ENCODE data around the gene EMP1. TPM values are rescaled to one million over a fixed set of nuclear protein-coding genes. Genes with fewer than 3 reads are reported as not detected.

The EMP1 gene
- total and polyA plus RNA-seq, 2 experiments from 2014 or later = 51.1 to 67.3 TPM

DNA sequence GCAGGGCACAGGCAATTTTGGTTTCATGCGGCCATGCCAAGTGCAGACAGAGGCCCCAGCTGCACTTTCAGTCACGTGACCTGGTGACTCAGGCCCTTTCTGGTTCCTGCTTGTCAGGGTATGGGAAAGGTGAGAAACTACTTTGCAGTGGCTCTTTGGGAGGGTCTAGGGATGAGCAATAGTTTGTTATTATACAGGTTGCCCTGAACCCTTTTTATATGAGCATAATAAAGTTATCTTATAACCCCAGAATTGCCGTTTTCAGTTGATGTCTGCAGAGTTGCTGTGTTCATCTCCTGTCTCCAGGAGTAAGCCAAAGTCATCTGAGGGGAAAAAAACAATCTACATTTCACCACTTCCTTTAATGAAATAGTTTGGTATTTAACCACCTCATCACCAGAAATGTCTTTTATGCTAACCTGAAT lies 30.9 kb upstream of the EMP1 start:
- H4K20me1 ChIP-seq (ENCODE audit: insufficient read depth, poor library complexity, severe bottlenecking) = no peaks in the 10 kb centered on the region
- H3K4me3 ChIP-seq = no peak overlapping the region
- no peak overlapping the region for H2AFZ ChIP-seq
- H3K4me2 ChIP-seq = no peak overlapping the region
- peak; percentile 67 for DNase-seq (ENCODE audit: low spot score)
- no peaks in the 10 kb centered on the region for H3K27me3 ChIP-seq
- no peaks in the 10 kb centered on the region for H3K9me3 ChIP-seq (ENCODE audit: low read depth)
- WGBS (ENCODE audit: low lambda C conversion rate, missing lambda C conversion rate) = 52% methylated on average over 3 of the region's 3 CpGs
- no peaks in the 10 kb centered on the region for H3K4me1 ChIP-seq (ENCODE audit: insufficient read depth)
- TF ChIP-seq CTCF (IDR thresholded peaks at IDR 0.05; ENCODE audit: poor library complexity) (no peak), EZH2 (IDR thresholded peaks at IDR 0.05; ENCODE audit: borderline replicate concordance) (no peak), EZH2phosphoT487 (IDR thresholded peaks at IDR 0.05; ENCODE audit: low read depth, severe bottlenecking, unreplicated experiment) (no peak)
- no peaks in the 10 kb centered on the region for H3K79me2 ChIP-seq
- H3K9me2 ChIP-seq (replicated peaks; ENCODE audit: insufficient read depth) = no peaks in the 10 kb centered on the region
- H3K27ac ChIP-seq = peak overlapping the region; percentile 22
- H3K36me3 ChIP-seq (replicated peaks; ENCODE audit: insufficient read depth, low read depth) = no peaks in the 10 kb centered on the region

- DNase-seq (ENCODE audit: low spot score) = peak; percentile 29
- no peaks in the 10 kb centered on the region for H3K9me2 ChIP-seq (replicated peaks; ENCODE audit: insufficient read depth)
- H3K36me3 ChIP-seq (replicated peaks; ENCODE audit: insufficient read depth, low read depth) = no peaks in the 10 kb centered on the region
- no peaks in the 10 kb centered on the region for H3K9me3 ChIP-seq (ENCODE audit: low read depth)
- H3K27ac ChIP-seq = no peak overlapping the region
- H4K20me1 ChIP-seq (ENCODE audit: insufficient read depth, poor library complexity, severe bottlenecking) = no peaks in the 10 kb centered on the region
- no peak overlapping the region for H3K4me3 ChIP-seq
- no peaks in the 10 kb centered on the region for H3K27me3 ChIP-seq
- WGBS (ENCODE audit: low lambda C conversion rate, missing lambda C conversion rate) = 84% methylated on average over 3 of the region's 3 CpGs
- H2AFZ ChIP-seq = no peak overlapping the region
- H3K79me2 ChIP-seq = no peaks in the 10 kb centered on the region
- H3K4me2 ChIP-seq = no peak overlapping the region
- TF ChIP-seq EZH2phosphoT487 (IDR thresholded peaks at IDR 0.05; ENCODE audit: low read depth, severe bottlenecking, unreplicated experiment) (no peak), CTCF (IDR thresholded peaks at IDR 0.05; ENCODE audit: poor library complexity) (no peak), EZH2 (IDR thresholded peaks at IDR 0.05; ENCODE audit: borderline replicate concordance) (no peak)
- peaks cover 11% of the 10 kb centered on the region for H3K4me1 ChIP-seq (ENCODE audit: insufficient read depth)
These were observed 29.3 kb upstream of the EMP1 start for GRCh38 chr12:13167226-13167625.

DNA sequence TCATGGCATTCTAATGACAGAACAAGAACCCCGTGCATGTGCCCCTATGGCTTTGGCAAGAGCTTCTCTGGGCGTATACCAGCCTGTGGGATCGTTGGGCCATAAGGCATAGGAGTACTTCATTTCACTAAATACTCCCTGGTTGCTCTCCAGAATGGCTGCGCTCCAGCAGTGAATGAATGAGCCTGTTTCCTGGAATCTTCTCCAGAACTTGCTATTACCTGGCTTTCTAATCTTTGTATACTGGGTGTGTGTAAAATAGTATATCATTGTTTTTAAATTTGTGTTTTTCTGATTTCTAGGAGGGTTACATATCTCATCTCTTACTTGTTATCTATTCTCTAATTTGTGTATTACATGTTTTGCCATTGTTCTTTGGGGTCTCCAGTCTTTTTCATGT lies 28.6 kb upstream of the EMP1 start:
- H3K4me2 ChIP-seq = no peak overlapping the region
- H3K9me3 ChIP-seq (ENCODE audit: low read depth) = no peaks in the 10 kb centered on the region
- no peaks in the 10 kb centered on the region for H3K9me2 ChIP-seq (replicated peaks; ENCODE audit: insufficient read depth)
- peaks cover 18% of the 10 kb centered on the region for H3K4me1 ChIP-seq (ENCODE audit: insufficient read depth)
- H4K20me1 ChIP-seq (ENCODE audit: insufficient read depth, poor library complexity, severe bottlenecking) = no peaks in the 10 kb centered on the region
- no peak for DNase-seq (ENCODE audit: low spot score)
- WGBS (ENCODE audit: low lambda C conversion rate, missing lambda C conversion rate) = 99% methylated on average over 4 of the region's 4 CpGs
- H3K36me3 ChIP-seq (replicated peaks; ENCODE audit: insufficient read depth, low read depth) = no peaks in the 10 kb centered on the region
- no peak overlapping the region for H3K27ac ChIP-seq
- H3K27me3 ChIP-seq = no peaks in the 10 kb centered on the region
- no peaks in the 10 kb centered on the region for H3K79me2 ChIP-seq
- no peak overlapping the region for H2AFZ ChIP-seq
- H3K4me3 ChIP-seq = no peak overlapping the region
- TF ChIP-seq EZH2 (IDR thresholded peaks at IDR 0.05; ENCODE audit: borderline replicate concordance) (no peak), CTCF (IDR thresholded peaks at IDR 0.05; ENCODE audit: poor library complexity) (no peak), EZH2phosphoT487 (IDR thresholded peaks at IDR 0.05; ENCODE audit: low read depth, severe bottlenecking, unreplicated experiment) (no peak)

DNA sequence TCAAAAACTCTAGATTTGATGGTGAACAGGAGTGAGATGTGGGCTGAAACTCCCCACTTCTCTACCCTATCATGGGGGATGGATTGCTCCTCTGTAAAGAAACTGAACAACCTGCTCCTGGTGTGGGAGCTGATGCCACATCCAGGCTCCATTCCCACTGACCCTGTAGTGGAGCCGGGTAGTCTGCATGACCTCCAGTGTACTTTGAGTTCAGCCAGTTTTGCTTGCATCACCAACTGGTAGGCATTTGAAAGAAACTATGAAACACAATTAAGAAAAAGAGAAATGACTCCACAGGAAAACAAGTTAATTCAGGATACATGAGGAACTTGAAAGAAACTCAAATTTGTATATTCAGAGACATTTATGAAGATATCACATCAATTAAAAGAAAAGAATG lies 27.3 kb upstream of the EMP1 start:
- Histone ChIP-seq H3K9me3 (ENCODE audit: low read depth) (no peaks in the 10 kb centered on the region), H3K9me2 (replicated peaks; ENCODE audit: insufficient read depth) (no peaks in the 10 kb centered on the region), H3K4me1 (ENCODE audit: insufficient read depth) (peaks cover 30% of the 10 kb centered on the region), H3K4me2 (no peak overlapping the region), H3K79me2 (no peaks in the 10 kb centered on the region), H3K4me3 (no peak overlapping the region), H3K27ac (no peak overlapping the region), H3K36me3 (replicated peaks; ENCODE audit: insufficient read depth, low read depth) (no peaks in the 10 kb centered on the region), H4K20me1 (ENCODE audit: insufficient read depth, poor library complexity, severe bottlenecking) (no peaks in the 10 kb centered on the region), H3K27me3 (no peaks in the 10 kb centered on the region), H2AFZ (no peak overlapping the region)
- DNase-seq (ENCODE audit: low spot score) = no peak
- TF ChIP-seq EZH2phosphoT487 (IDR thresholded peaks at IDR 0.05; ENCODE audit: low read depth, severe bottlenecking, unreplicated experiment) = no peak
- TF ChIP-seq EZH2 (IDR thresholded peaks at IDR 0.05; ENCODE audit: borderline replicate concordance) = no peak
- no peak for TF ChIP-seq CTCF (IDR thresholded peaks at IDR 0.05; ENCODE audit: poor library complexity)
- 70% methylated on average over 1 of the region's 1 CpG for WGBS (ENCODE audit: low lambda C conversion rate, missing lambda C conversion rate)
